HG02840 (cell line): ENCODE results near the gene NOX5.

Source experiments
- ATAC-seq: cut with Tn5 transposase; IDR thresholded peaks from one replicate; pipeline ENCODE4 v1.9.1; 2021; ENCODE audit warnings: mild to moderate bottlenecking, moderate library complexity, moderate number of reproducible peaks; ENCODE audit not compliant: unreplicated experiment, low FRiP score

NOX5 gene

DNA sequence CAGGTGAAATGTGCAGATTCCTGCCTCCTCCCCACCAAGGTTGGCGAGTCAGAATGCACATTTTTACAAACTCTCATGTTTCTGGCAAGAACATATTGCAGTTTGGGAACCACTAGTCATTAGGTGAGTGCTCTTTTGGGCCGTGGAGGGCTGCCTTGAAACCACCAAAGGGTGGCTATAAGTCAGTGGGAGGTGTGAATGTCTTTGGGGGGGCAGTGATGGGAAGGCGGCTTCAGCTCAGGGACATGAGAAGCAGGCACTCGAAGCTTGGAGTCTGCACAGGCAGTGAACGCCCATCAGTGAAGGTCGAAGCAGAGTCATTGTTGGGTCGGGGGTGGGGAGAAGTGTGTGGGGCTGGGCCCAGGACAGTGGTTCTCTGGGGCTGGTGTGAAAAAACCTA, 1.1 kb downstream of the NOX5 start:
- no peak for ATAC-seq

- ATAC-seq, result no peak
Observed at GRCh38 chr15:69016021-69016595, 1.6 kb downstream of the NOX5 start.

- no peak for ATAC-seq
Observed at GRCh38 chr15:69017978-69018377, 3.5 kb downstream of the NOX5 start.

GRCh38 chr15:69018951-69019350, 4.5 kb downstream of the NOX5 start:
- ATAC-seq, result no peak

GRCh38 chr15:69021895-69022294, 7.4 kb downstream of the NOX5 start:
- no peak for ATAC-seq

DNA sequence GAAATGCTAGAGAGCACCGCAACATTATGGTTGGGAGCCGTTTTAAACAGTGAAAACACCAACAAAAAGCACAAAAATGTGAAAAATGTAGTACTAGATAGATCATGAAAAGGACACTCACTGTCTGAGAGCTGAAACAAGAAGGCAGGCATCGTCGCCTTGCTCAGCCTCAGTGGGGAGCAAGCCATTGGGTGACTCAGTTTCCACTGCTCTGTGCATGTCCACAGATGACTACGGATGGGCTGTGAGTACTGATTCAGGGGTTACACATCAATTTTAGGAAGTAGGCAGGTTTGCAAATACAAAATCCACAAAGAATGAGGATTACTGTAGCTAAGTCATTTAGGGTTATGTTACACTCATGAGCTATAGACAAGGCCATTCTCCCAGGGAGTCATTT, 10.8 kb downstream of the NOX5 start:
- ATAC-seq, result no peak

- no peak for ATAC-seq
Observed at GRCh38 chr15:69026355-69026754, 11.9 kb downstream of the NOX5 start.

DNA sequence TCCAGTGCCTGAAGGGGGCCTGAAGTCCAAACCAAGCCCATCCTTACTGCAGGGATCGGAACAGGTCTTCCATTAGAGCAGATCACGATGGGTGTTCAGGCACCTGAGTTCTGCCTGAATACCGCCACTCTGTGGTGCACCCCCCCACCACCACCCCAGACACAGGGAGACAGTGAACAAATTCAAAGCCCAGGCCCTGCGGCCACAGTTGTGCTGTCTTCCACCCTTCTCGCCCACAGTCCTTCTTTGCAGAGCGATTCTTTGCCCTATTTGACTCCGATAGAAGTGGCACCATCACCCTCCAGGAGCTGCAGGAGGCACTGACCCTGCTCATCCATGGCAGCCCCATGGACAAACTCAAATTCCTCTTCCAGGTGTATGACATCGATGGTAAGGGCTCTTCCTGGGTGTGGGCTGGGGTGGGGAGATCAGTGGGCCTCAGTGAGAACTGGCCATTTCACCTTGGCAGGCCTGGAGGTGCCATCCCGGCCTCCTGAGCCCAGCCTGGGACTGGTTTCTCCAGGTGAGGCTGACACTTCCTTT, 13.6 kb downstream of the NOX5 start:
- no peak for ATAC-seq

DNA sequence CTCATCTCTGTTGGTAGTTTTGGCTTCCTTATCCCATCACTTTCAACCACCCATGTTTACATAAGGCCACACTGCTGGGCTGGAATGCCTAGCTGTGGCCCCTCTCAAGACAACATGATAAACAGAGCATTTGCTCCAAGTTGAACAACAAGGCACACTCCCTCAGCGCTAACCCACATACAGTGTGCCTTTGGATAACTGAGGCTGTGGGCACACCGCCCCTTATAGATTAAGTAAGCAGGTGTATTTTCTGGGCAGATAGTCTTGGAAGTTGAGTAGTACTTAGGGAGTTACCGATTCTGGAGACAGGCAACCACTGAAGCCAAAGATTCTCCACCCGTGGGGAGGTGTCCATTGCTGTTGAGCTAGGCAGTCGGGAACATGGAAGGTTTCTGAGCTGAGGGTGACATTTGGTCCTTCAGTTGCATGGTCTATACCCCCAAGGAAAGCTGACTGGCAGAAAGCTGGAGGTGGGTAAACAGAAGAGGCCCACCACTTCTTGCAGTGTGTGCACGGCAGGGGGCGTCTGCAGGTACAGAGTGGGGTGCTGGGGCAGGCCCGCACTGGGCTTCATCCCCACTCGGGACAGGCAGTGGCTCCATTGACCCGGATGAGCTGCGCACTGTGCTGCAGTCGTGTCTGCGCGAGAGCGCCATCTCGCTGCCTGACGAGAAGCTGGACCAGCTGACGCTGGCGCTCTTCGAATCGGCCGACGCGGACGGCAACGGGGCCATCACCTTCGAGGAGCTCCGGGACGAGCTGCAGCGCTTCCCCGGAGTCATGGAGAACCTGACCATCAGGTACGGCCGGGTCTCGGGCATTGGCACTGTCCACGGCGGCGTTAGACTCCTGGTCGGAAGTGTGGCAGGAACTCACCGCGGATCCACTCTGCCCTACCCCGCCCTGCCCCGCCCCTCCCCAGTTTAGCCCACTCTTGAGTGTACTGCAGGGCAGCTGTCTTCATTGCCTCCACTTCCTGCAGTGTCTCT, 16.8 kb downstream of the NOX5 start:
- no peak for ATAC-seq

GRCh38 chr15:69032031-69032430, 17.5 kb downstream of the NOX5 start:
- no peak for ATAC-seq

GRCh38 chr15:69032703-69033373, 18.3 kb downstream of the NOX5 start:
- no peak for ATAC-seq

DNA sequence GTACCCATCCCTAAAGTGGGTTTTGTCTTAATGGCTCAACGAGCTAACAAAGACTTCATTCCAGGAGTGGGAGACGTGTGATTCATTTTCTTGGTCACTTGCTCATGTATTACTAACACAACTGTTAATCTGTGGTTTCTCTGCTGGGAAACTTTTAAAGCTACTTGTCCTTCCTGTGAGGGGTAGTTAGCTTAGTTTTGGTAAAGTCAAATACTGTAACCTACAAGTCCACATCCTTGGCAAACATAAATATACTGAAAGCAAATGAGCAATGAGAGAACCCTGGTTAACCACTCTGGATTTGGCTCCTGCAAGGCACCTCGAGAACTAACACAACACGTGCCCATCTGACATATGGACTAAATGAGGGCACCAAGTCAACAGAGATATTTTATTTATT, 19.9 kb downstream of the NOX5 start:
- ATAC-seq, result no peak

- ATAC-seq, result no peak
Observed at GRCh38 chr15:69035205-69035917, 20.9 kb downstream of the NOX5 start.

- ATAC-seq, result no peak
Observed at GRCh38 chr15:69035918-69036258, 21.4 kb downstream of the NOX5 start.

- ATAC-seq, result no peak
Observed at GRCh38 chr15:69036826-69037225, 22.3 kb downstream of the NOX5 start.

DNA sequence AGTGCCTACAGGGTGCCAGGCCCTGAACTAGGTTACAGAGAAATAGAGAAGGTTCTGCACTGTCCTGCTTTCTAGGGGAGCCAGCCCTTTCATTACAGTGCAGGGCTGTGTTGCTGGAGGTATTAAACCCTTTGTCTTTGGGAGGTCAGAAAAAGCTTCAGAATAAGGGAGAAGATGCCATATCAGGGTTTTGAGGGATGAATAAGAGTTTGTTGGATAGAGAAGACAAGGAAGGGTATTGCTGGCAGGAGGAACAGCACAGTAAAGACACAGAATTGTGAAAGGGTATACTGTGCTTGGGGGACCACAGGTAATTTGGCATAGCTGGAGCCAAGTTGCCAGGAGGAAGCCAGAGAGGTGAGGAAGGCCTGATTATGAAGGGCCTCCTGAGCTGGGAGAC, 23.0 kb downstream of the NOX5 start:
- ATAC-seq, result no peak

- no peak for ATAC-seq
Observed at GRCh38 chr15:69037977-69038376, 23.5 kb downstream of the NOX5 start.

GRCh38 chr15:69038508-69038907, 24.0 kb downstream of the NOX5 start:
- ATAC-seq, result no peak

DNA sequence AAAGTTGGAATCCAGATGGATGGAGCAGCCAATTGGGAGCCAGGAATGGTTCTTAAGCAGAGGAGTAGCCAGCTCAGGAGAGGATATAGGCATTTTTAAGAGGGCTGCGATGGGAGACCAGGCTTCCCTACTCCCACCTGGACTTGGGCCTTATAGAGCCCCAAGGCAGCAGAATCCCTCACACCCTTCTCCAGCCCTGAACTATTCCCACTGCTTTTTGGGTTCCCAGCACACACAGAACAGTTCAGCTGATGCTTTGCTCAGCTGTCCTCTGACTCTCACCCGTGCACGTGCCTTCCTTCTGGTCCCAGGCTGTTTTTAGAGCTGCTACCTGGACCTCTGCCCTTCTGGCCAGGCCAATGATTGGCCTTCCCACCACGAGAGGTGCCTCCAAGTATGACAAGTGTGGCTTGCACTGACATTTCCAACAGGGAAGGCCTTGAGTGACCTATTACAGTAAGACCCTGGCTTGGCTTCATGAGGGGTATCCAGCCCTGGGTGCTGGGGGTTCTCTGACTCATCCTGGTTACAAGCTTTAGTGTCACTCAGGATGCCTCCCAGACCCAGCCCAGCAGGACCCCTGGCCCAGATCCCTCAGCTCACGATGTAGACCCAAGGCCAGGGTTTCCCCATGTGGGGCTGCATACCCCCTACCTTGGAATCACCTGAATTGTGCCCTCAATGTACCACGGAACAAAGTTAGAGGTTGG, 25.2 kb downstream of the NOX5 start:
- ATAC-seq, result no peak

- ATAC-seq, result no peak
Observed at GRCh38 chr15:69042531-69042930, 28.0 kb downstream of the NOX5 start.
